ENCODE results near the gene METTL5. TPM values are rescaled to one million over a fixed set of nuclear protein-coding genes. Genes with fewer than 3 reads are reported as not detected.
"Not testable (repeated sequence)": the region's sequence is repeated elsewhere in the genome, so short reads cannot be mapped to it uniquely, and the experiment has no call there.

The METTL5 gene
- total and polyA plus RNA-seq, 12 donors: 55.7 to 87.3 (median 69.1) TPM

- 97 to 100% methylated on average over 2 of the region's 2 CpGs for WGBS, 2 donors
- H3K27ac ChIP-seq: no peak overlapping the region
- no peak for TF ChIP-seq CTCF (IDR thresholded peaks at IDR 0.05)
- intact Hi-C loops (cut with DNase I): no loop called here
- H3K9me3 ChIP-seq: peaks cover 0 to 4% (median 0%) of the 10 kb centered on the region in 11 donors
- H3K36me3 ChIP-seq: peaks cover 0 to 15% (median 0%) of the 10 kb centered on the region in 9 donors
- H3K4me1 ChIP-seq: peaks cover 10 to 70% (median 48%) of the 10 kb centered on the region in 9 donors
- ATAC-seq (no peak), DNase-seq (no peak)
- H3K4me3 ChIP-seq: no peak overlapping the region
- no peaks in the 10 kb centered on the region for H3K27me3 ChIP-seq
These were observed 20.3 kb upstream of the METTL5 start for GRCh38 chr2:169845016-169845415.

- ATAC-seq; DNase-seq; H3K4me3 ChIP-seq; H3K9me3 ChIP-seq; intact Hi-C loops (cut with DNase I); H3K27me3 ChIP-seq: not testable (repeated sequence)
- Histone ChIP-seq H3K36me3 (peaks cover 0 to 15% (median 0%) of the 10 kb centered on the region in 9 donors), H3K4me1 (peaks cover 10 to 62% (median 45%) of the 10 kb centered on the region in 9 donors), H3K27ac (peak overlapping the region in 2 of 10 donors; percentile 37 to 69)
- 89 to 96% methylated on average over 9 to 21 of the region's 24 CpGs for WGBS, 2 donors
These were observed 16.9 kb upstream of the METTL5 start for GRCh38 chr2:169841625-169842024.

GRCh38 chr2:169840747-169841142 lies 16.0 kb upstream of the METTL5 start:
- no peak for DNase-seq
- 89 to 98% methylated on average over 2 of the region's 2 CpGs for WGBS, 2 donors
- H3K27me3 ChIP-seq: no peaks in the 10 kb centered on the region
- ATAC-seq: peak in 3 of 8 donors; percentile 29 to 36 (median 31)
- peak overlapping the region in 7 of 10 donors; percentile 27 to 72 (median 58) for H3K27ac ChIP-seq
- H3K4me1 ChIP-seq: peaks cover 10 to 58% (median 45%) of the 10 kb centered on the region in 9 donors
- H3K36me3 ChIP-seq: peaks cover 0 to 15% (median 0%) of the 10 kb centered on the region in 9 donors
- H3K9me3 ChIP-seq: no peaks in the 10 kb centered on the region
- no peak for TF ChIP-seq CTCF (IDR thresholded peaks at IDR 0.05)
- H3K4me3 ChIP-seq: peak overlapping the region in 2 of 10 donors; percentile 5 to 15
- intact Hi-C loops (cut with DNase I): no loop called here

- Histone ChIP-seq H3K9me3 (no peaks in the 10 kb centered on the region), H3K36me3 (peaks cover 0 to 15% (median 0%) of the 10 kb centered on the region in 9 donors), H3K27ac (peak overlapping the region in 9 of 10 donors; percentile 26 to 72 (median 51)), H3K27me3 (no peaks in the 10 kb centered on the region), H3K4me1 (peaks cover 10 to 64% (median 43%) of the 10 kb centered on the region in 9 donors), H3K4me3 (peak overlapping the region in 4 of 10 donors; percentile 4 to 15 (median 6))
- DNase-seq (peak in 1 of 2 donors; percentile 36), ATAC-seq (peak; percentile 35 to 79 (median 68))
- 27 to 28% methylated on average over 10 of the region's 10 CpGs for WGBS, 2 donors
- intact Hi-C loops (cut with DNase I): no loop called here
- TF ChIP-seq CTCF (IDR thresholded peaks at IDR 0.05): no peak
These were observed 15.4 kb upstream of the METTL5 start for GRCh38 chr2:169839954-169840746.
